GM04504 (cell line): ENCODE results near the gene IWS1.
"Not testable (repeated sequence)": the region's sequence is repeated elsewhere in the genome, so short reads cannot be mapped to it uniquely, and the experiment has no call there.

Source experiments
- DNase-seq: peaks from one replicate; pipeline ENCODE4 v3.0.0-alpha.2; 2012; ENCODE audit warnings: low read depth

Gene IWS1

DNA sequence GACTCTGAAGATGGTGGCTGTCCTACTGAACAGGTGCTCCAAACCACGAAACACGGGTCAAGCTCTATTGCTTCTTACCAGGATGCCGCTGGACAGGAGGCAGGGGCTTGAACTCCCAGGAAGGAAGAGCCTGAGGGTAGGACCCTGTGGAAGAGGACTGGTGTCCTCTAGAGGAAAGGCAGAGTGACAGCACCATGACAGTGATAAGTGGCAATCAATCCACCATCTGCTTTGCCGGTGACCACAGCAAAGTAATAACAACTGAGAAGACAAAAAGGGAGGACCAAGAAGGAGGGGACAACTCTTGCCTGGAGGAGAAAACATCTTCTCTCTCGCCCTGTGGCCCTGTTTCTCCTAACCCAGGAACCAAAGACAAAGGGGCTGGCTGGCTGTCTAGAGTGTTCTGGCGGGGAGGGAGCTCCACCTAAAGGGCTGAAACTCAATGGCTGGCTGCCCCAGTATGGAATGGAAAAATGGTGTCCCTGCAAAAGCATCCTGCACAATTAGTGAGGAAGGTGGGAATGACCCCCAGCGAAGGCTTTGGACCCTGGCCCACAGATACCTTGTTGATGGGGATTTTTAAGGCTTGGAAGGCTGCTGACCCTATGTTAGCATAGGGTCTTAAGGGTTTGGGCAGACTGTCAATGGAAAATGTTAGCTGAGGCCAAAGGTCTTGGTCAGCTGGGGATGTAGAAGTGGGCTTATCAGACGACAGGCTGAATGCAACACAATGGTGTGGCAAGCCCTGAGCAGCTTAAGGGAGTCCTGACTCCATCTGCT lies 72.7 kb downstream of the IWS1 start:
- DNase-seq, result no peak

GRCh38 chr2:127453013-127453391 lies 73.3 kb downstream of the IWS1 start:
- no peak for DNase-seq

GRCh38 chr2:127452423-127452822 lies 73.9 kb downstream of the IWS1 start:
- not testable (repeated sequence) for DNase-seq

- DNase-seq, result no peak
Observed at GRCh38 chr2:127451981-127452380, 74.3 kb downstream of the IWS1 start.

- DNase-seq, result no peak
Observed at GRCh38 chr2:127449898-127450297, 76.4 kb downstream of the IWS1 start.

GRCh38 chr2:127449414-127449813 lies 76.9 kb downstream of the IWS1 start:
- no peak for DNase-seq

DNA sequence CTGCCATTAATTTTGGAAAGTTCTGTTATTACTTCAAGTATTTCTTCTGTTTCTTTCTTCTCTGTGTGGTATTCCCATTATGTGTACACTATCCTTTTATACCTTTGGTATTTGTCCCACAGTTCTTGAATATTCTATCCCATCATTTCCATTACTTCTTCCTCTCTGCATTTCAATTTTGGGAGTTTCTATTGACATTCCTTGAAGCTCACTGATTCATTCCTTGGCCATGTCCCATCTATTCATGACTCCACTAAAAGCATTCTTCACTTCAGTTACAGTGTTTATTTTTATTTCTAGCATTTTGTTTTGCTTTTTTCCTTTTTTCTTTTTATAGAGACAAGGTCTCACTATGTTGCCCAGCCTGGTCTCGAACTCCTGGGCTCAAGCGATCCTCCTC lies 77.8 kb downstream of the IWS1 start:
- DNase-seq, result no peak

DNA sequence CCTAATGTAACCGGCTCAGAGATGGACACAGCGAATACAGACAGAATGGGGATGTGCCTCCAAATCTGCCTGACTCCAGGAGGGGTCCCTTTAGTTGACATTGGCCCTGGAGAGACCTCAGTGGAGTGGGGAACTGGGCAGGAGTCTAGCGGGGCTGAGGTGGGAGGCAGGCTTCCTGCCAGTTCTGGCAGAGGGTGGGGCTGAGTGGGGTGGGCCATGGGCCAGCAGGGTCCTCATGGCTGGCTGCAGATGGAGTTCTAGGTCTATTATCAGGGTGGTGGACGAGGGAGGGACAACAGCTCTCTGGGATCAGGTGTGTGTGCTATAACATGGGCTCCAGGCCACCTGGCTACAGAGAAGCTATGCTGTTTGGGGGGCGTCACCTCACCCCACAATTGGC lies 86.9 kb downstream of the IWS1 start:
- no peak for DNase-seq

DNA sequence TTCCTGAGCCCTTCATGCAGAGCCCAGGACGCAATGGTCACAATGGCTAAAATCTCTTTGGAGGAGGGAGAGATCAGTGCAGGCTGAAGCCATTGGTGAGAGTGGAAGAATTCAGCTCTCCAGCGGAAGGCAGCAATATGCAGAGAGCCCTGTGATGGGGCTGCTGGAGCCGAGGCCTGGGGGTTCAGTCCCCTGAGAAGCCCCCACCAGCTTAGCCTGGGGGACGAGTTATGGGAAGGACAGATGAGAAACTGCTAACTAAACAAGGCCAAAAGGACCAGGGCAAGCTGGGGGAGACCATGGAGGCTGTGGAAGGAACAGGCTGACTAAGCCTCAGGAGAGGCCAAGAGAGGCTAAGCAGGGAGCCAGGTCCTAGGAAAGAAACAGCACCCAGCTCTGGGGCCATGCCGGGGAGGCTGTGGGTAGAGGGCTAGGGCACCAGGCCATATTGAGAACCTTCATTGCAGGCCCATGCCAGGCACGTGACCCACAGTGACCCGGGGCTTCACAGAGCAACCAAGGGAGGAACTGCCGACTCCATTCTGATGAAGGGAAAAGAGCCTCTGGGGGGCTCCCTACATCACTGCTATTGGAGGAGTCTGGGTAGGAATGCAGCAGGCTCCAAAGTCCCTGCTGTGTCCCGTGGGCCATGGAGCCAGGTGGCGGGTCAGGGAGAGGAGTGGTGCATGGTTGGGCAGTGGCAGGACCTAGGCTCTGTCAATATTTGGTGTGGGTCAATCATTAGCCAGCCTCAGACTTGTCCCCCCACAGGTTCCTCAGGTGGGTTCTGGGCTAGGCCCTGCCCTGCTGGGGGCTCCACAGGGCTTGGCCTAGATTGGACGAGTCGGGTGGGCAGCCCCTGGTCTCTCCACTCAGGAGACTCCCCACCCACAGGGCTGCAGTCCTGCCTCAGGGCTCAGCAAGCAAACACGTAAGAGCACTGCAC lies 88.2 kb downstream of the IWS1 start:
- DNase-seq, result no peak

DNA sequence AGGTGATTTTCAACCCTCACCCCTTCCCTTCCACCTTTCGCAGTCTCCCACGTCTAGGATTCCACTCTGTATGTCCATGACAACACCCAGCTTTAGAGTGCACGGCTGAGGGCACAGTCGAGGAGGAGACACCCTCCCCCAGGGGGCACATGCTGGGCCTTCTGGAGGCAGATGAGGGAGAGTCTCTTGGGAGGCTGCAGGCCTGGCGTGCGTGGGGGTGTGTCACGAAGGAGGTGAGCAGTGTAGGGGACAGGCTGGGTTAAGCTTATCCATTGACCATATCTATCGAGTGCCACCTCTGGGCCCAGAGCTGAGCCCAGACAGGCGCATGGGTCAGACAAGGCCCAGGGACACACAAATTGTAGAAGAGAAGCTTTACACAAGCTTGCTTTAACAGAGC lies 89.2 kb downstream of the IWS1 start:
- no peak for DNase-seq

- no peak for DNase-seq
Observed at GRCh38 chr2:127434515-127434914, 91.8 kb downstream of the IWS1 start.

DNA sequence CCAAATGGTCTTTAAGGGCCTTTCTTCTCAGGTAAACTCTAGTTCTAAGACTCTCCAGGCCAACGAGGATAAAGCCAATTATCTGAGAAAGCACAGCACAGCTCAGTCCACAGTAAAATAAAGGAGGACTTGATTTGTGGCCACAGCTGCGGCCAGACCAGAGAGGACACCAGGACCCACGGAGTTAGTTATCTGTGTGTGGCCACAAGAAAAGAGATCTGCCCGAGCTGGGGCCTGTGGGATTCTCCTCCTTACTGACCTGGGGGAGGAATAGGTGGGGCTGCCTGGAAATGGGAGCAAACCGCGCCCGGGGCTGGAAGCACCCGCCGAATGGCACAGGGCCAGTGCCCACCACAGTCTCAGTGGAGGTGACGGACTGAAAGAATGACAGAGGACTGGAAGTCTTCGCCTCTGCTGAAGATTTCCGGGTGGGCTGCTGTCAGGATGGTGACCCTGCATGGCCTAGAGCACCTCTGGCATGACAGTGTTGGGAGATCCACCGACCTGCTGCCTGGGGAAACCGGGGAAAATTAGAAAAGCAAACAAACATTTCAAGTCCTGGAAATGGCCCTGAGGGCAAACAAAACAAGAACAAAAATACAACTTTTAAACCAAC lies 94.8 kb downstream of the IWS1 start:
- no peak for DNase-seq
